Measurements from ENCODE around the gene BAZ2A.
A peak's percentile ranks its signal among the peaks of the same experiment; 100 is the strongest.

Gene BAZ2A

DNA sequence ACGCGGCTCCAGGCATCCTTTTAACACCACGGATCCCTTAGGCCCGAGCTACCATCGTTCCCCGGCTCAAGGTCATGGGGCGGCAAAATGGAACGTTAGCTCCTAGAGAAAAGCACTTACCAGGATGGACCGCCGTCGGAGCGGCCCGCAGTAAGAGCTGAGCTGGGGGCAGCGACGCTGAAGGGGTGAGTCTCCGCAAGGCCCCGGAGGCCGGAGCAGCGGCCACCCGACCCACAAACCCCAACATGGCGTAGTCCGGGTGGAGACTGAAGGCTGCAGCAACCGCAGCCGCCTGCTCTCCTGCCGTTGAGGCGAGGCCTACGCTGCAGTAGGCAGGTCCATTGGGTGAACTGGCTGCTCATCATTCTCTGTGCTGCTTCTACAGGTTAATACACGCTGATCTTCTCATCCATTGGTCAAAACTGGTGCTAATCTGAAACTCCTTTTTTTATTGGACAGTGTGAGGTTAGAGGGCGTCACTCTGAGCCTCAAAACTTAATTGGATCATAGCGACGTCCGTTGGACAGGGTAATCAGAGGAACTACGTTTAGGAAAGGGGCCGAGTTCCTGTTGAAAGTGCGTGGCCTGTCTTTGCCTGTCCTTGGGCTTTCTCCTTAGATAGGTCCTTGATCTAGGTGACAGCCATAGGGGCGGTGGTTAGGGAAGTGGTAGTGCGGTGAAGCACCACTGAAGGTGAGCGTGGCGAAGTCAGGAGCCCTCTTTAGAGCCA, 15.8 kb upstream of the BAZ2A start, which contains the start of gene ATP5F1B:
TSS of gene ATP5F1B (minus strand) at position 268 of the 730 bp plus-strand sequence. CDS start at position 247, 21 bp downstream.
- peak; percentile 99 for FAIRE-seq
- TF ChIP-seq TAF1 (IDR thresholded peaks at IDR 0.05; ENCODE audit: borderline replicate concordance, low read depth, low read length) (peak; percentile 97), POLR2A (IDR thresholded peaks at IDR 0.05; ENCODE audit: low read depth, low read length) (peak; percentile 99), POLR2AphosphoS5 (IDR thresholded peaks at IDR 0.05; ENCODE audit: low read depth, low read length) (peak; percentile 99)
- peak; percentile 96 for DNase-seq (ENCODE audit: insufficient read length)

DNA sequence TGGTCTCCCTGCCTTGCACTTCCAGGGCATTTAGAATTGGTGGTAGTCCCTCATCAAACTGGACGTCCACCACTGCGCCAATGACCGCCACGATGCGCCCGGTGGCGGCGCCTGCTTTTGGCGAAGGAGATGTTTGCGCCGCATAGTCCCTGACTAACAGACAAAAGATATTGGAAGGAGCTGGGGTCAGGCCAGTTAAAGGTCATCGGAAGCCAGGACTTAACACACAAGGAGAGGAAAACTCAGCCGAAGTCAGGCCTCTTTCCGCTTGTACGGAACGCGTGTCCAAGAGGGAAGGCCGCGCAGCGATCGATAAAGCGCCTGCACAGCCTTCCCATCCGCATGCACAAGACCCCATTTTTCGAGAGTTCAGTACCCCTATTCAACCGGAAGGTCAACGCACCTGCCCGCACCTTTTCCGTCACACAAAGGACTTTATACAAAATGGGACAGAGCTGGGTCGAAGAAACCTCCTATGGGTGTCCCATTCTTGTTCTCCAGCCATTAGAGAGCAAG, 15.1 kb upstream of the BAZ2A start:
- TF ChIP-seq TAF1 (IDR thresholded peaks at IDR 0.05; ENCODE audit: borderline replicate concordance, low read depth, low read length) (peak; percentile 30; the same call in 1 of the 2 replicates), POLR2AphosphoS5 (IDR thresholded peaks at IDR 0.05; ENCODE audit: low read depth, low read length) (no peak), POLR2A (IDR thresholded peaks at IDR 0.05; ENCODE audit: low read depth, low read length) (no peak)
- DNase-seq (ENCODE audit: insufficient read length) (no peak), FAIRE-seq (no peak)

DNA sequence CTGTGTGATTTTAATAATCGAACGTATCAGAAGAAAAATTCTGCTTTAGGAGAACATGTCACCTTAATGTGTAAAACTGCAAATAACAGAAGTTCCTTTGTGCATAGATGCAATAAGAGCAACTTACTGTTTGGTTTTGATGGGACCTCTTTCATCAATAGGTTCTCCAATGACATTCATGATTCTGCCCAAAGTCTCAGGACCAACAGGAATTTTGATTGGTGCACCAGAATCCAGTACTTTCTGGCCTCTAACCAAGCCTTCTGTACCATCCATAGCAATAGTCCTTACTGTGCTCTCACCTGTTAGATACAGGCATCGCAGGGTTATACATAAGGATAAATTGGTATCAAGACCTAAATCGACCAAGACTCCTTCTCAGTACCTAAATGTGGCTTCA, 14.5 kb upstream of the BAZ2A start:
- FAIRE-seq: no peak
- no peak for DNase-seq (ENCODE audit: insufficient read length)
- TF ChIP-seq POLR2A (IDR thresholded peaks at IDR 0.05; ENCODE audit: low read depth, low read length): no peak
- no peak for TF ChIP-seq TAF1 (IDR thresholded peaks at IDR 0.05; ENCODE audit: borderline replicate concordance, low read depth, low read length)
- no peak for TF ChIP-seq POLR2AphosphoS5 (IDR thresholded peaks at IDR 0.05; ENCODE audit: low read depth, low read length)

DNA sequence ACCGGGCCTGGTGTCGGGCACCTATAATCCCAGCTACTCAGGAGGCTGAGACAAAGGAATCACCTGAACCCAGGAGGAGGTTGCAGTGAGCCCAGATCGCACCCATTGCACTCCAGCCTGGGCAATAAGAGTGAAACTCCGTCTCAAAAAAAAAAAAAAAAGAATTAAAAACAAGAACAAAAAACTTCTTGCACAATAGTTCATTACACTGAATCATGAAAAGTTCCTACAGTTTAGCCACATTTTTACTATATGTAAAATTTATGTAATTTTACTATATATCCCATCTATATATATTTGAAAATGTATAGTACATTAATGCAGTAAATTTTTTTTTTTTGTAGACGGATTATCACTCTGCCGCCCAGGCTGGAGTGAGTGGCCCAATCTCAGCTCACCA, 11.1 kb upstream of the BAZ2A start:
- TF ChIP-seq TAF1 (IDR thresholded peaks at IDR 0.05; ENCODE audit: borderline replicate concordance, low read depth, low read length): no peak
- no peak for TF ChIP-seq POLR2AphosphoS5 (IDR thresholded peaks at IDR 0.05; ENCODE audit: low read depth, low read length)
- no peak for TF ChIP-seq POLR2A (IDR thresholded peaks at IDR 0.05; ENCODE audit: low read depth, low read length)
- no peak for FAIRE-seq

DNA sequence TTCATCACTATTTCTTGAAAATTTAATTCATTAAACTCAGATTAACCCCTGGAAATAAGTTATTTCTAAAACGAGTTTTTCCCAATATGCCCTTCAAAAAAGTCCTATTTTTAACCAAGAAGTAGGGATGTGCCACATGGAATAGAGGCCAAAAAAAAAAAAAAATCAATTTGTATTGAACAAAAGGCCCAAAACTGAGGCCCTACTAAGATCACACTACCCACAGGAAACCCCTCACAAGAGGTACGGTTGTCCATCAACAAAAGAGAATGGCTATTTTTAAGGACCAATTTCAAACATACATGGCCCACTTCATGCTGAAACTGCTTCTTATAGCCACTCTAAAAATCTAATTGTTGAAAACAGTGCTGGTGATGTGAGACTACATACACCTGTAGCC, 7.5 kb upstream of the BAZ2A start:
- no peak for TF ChIP-seq TAF1 (IDR thresholded peaks at IDR 0.05; ENCODE audit: borderline replicate concordance, low read depth, low read length)
- TF ChIP-seq POLR2A (IDR thresholded peaks at IDR 0.05; ENCODE audit: low read depth, low read length): no peak
- no peak for TF ChIP-seq POLR2AphosphoS5 (IDR thresholded peaks at IDR 0.05; ENCODE audit: low read depth, low read length)
- DNase-seq (ENCODE audit: insufficient read length) (no peak), FAIRE-seq (no peak)

More for the DNA sequence above, 11.1 kb upstream of the BAZ2A start:
- DNase-seq (ENCODE audit: insufficient read length): no peak

DNA sequence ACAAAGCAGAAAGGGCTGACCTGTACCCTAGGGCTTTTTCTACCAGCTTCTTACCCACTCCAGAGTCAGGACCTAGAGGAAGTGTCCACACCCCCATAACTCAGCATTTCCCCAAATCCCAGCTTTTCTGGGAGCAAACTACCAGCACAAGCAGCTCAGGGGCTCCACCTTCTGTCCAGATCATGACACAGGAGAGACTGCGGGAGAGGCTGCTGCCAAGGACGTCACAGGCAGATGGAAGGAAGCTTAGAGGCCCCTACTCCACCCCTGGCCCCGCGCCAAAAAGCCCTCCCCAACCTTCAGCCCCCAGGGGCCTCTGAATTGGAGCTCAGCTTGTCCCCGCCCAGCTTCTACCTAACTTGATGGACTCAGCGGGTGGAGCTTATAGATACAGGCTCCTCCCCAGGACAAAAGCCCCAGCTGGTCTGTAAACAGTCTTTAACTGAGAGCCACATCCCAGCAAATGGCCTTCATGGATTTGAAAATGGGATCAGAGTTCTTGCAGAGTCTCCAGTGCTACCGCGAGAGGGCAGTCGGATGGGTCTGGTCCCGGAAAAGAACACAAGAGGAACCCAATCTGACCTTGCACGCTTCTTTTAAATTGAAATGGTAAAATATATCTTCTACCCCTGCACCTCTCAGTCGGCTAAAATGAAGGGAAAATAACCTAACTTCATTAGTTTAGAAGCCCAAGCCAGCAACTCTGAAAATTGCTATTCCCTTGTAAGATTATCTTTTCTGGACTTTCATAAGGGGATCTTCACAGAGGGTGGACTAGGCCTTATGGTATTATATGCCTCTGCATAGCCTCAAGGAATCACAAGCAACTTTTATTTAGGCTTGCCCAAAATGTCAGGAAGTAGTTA, 6.8 kb upstream of the BAZ2A start:
- FAIRE-seq (no peak), DNase-seq (ENCODE audit: insufficient read length) (peak; percentile 80)
- TF ChIP-seq POLR2A (IDR thresholded peaks at IDR 0.05; ENCODE audit: low read depth, low read length): peak; percentile 56
- TF ChIP-seq TAF1 (IDR thresholded peaks at IDR 0.05; ENCODE audit: borderline replicate concordance, low read depth, low read length): no peak
- peak; percentile 86 for TF ChIP-seq POLR2AphosphoS5 (IDR thresholded peaks at IDR 0.05; ENCODE audit: low read depth, low read length)

DNA sequence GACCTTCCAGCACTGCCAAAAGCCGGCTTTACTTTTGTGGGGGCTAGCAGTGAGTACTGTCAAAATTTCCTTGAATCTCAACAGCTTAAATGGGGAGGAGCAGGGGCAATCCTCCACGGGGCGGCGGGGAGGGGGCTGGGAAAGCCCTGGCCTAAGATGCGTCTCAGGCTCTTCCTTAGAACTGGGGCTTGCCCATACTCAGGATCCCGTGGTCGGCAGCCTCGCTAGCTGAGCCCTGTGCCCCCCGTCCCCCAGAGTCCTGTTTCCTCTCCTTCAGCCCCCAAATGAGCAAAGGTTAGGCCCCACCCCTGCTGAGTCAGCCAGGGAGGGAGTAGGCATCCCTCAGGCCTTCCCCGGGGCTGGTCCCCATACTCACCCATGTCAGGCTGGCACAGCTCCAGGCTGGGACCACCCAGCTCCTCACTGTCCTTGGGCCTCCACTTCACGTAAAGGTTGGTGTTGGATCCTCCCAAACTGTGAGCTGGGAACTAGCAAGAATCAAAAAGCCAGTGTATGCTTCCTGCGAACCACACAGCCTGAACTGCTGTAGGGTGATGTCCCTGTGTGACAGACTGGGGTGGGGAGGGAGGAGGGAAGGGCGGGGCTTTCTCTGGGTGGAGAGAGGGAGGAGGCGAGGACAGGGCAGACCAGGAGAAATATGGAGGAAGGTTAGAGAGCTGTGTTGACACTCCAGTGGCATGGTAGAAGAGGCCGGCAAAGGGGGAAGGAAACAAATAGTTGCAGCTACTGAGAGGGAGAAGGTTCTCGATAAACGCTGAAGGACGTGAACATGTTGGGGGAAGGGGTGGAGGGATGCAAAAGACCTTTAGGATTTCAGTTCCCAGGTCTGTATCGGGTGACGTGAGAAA, 5.9 kb upstream of the BAZ2A start:
- TF ChIP-seq POLR2AphosphoS5 (IDR thresholded peaks at IDR 0.05; ENCODE audit: low read depth, low read length) (no peak), TAF1 (IDR thresholded peaks at IDR 0.05; ENCODE audit: borderline replicate concordance, low read depth, low read length) (no peak), POLR2A (IDR thresholded peaks at IDR 0.05; ENCODE audit: low read depth, low read length) (no peak)
- DNase-seq (ENCODE audit: insufficient read length) (peak; percentile 78), FAIRE-seq (peak; percentile 93)

DNA sequence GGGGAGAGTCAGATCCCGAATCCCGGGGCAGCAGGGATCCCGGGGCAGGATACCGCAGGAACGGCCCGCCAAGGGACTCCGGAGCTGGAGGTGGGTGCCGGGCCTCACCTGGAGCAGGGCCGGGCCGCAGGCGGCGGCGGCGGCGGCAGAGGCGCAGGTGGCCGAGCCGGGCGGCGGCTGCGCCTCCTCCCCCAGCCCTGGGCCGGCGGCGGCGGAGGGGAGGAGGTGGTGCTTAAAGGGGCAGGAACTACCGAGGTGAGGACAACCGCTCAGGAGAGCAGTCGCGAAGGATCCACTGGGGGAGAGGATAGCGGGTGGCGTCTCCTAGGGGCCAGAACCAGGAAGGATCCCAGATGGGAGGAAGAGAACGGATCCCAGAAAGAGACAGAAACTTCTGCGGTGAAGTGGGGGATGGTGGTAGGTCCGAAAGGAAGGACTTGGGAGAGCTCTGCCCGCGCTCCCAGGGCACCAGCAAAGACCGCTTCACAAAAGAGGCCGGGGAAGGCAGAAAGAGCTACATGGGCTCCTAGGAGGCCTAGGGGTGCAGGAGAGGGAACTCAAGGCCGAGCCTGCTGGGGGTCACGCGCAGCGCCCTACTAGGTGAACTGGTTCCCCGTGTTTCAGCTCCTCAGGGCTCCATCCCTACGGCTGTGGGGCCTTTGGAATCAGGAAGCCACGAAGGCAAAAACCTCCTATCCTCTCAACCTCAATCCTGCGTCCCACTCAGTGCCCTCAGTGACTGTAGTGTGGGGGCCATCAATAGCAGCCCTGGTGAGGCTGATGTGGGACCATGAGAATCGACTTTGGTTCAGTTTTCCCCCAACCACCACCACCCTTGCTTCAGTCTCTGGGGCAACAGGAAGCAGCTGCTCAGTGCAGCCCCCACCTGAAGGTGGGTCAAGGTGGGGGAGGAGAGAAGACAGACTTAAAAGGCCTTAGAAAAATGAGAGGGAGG, 5.0 kb upstream of the BAZ2A start:
- FAIRE-seq: peak; percentile 57
- DNase-seq (ENCODE audit: insufficient read length): peak; percentile 71
- TF ChIP-seq POLR2A (IDR thresholded peaks at IDR 0.05; ENCODE audit: low read depth, low read length) (peak; percentile 56; the same call in 1 of the 2 replicates), TAF1 (IDR thresholded peaks at IDR 0.05; ENCODE audit: borderline replicate concordance, low read depth, low read length) (no peak)

DNA sequence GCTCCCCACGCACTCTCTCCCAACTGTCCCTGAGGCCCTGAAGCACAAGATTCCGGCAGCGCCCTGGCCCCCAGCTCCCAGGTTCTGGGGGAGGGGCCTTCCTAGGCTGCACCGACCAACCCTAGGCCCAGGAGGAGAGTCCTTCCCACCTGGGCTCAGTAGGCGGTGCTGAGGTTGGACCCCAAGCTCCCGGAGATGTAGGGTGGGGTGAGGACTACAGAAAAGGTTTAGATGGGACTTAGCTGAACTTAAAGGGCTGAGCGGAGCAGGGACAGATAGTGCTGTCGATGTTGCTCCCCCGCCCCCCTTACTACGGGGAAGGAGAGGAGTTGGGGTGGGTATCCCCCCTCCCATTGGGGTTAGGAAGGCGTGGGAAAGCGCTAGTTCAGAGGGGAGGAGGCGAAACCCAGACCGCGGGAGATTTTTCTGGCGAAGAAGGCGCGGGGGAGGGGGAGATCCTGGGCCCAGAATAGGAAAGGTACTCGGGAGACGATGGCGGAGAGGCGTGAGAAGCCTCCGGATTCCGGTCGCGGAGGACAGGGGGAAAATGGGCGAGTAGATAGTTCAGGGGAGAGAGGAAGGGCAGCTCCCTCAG, 4.2 kb upstream of the BAZ2A start:
- DNase-seq (ENCODE audit: insufficient read length) (no peak), FAIRE-seq (peak; percentile 70)
- TF ChIP-seq TAF1 (IDR thresholded peaks at IDR 0.05; ENCODE audit: borderline replicate concordance, low read depth, low read length): no peak
- no peak for TF ChIP-seq POLR2AphosphoS5 (IDR thresholded peaks at IDR 0.05; ENCODE audit: low read depth, low read length)
- TF ChIP-seq POLR2A (IDR thresholded peaks at IDR 0.05; ENCODE audit: low read depth, low read length): no peak
